A673 (cell line): ENCODE results near the gene CTIF.

Experiments used
- EZH2 ChIP-seq: fragments of 200-600 bp; sonication (generic); IDR thresholded peaks from 2 replicates; pipeline ENCODE4 v1.6.1; 2017; ENCODE audit warnings: borderline replicate concordance, low read depth, mild to moderate bottlenecking, mixed read lengths, antibody characterized with exemption, low read length; ENCODE audit not compliant: poor library complexity, severe bottlenecking
- TF ChIP-seq, protein P1 (sequence below): fragments of 300-800, 200-600 bp; sonication (generic); conservative IDR thresholded peaks from 2 replicates; pipeline ENCODE4 v1.5.1; 2017; ENCODE audit warnings: low read depth, mild to moderate bottlenecking, antibody characterized with exemption, low read length, moderate library complexity, mixed read lengths

DNA sequence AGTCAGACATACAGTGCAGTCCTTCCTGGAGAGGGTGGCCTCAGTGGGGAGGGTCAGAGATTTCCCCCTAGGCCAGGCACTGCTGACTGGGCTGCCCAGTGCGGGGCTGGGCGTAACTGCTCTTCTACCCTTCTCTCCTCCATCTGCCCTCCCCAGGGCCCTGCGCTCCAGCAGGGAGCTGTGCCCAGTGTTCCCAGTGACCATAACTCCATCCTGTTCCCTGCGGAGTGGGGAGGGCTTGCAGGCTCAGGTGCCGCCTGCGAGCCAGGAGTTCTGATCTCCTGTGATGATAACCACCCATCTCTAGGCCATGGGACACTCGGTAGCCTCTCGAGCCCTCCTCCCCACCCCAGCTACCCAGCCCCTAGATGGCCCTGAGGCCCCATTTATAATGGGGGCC lies 304.3 kb downstream of the CTIF start:
- TF ChIP-seq, protein P1, sequence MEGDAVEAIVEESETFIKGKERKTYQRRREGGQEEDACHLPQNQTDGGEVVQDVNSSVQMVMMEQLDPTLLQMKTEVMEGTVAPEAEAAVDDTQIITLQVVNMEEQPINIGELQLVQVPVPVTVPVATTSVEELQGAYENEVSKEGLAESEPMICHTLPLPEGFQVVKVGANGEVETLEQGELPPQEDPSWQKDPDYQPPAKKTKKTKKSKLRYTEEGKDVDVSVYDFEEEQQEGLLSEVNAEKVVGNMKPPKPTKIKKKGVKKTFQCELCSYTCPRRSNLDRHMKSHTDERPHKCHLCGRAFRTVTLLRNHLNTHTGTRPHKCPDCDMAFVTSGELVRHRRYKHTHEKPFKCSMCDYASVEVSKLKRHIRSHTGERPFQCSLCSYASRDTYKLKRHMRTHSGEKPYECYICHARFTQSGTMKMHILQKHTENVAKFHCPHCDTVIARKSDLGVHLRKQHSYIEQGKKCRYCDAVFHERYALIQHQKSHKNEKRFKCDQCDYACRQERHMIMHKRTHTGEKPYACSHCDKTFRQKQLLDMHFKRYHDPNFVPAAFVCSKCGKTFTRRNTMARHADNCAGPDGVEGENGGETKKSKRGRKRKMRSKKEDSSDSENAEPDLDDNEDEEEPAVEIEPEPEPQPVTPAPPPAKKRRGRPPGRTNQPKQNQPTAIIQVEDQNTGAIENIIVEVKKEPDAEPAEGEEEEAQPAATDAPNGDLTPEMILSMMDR = no peak
- no peak for TF ChIP-seq EZH2
